Activated naive CD4-positive, alpha-beta T cell treated with anti-CD3 and anti-CD28 coated beads, Interleukin-2, amount 50 U/mL, for 24 hours (primary cell): Measurements from ENCODE around the gene ACBD5.
"Not testable (repeated sequence)": the region's sequence is repeated elsewhere in the genome, so short reads cannot be mapped to it uniquely, and the experiment has no call there.

Source experiments
- H3K27ac Mint-ChIP-seq: one replicate; pipeline ENCODE4 v1.8.0; 2021; ENCODE audit warnings: mild to moderate bottlenecking, mixed read lengths
- H3K27me3 Mint-ChIP-seq: one replicate; pipeline ENCODE4 v1.8.0; 2021; ENCODE audit warnings: mixed read lengths
- H3K36me3 Mint-ChIP-seq: one replicate; pipeline ENCODE4 v1.8.0; 2021; ENCODE audit warnings: mixed read lengths
- H3K4me1 Mint-ChIP-seq: one replicate; pipeline ENCODE4 v1.8.0; 2021; ENCODE audit warnings: mixed read lengths
- H3K4me3 Mint-ChIP-seq: one replicate; pipeline ENCODE4 v1.8.0; 2021; ENCODE audit warnings: mild to moderate bottlenecking, mixed read lengths
- H3K9me3 Mint-ChIP-seq: one replicate; pipeline ENCODE4 v1.8.0; 2021; ENCODE audit warnings: mixed read lengths

The ACBD5 gene

DNA sequence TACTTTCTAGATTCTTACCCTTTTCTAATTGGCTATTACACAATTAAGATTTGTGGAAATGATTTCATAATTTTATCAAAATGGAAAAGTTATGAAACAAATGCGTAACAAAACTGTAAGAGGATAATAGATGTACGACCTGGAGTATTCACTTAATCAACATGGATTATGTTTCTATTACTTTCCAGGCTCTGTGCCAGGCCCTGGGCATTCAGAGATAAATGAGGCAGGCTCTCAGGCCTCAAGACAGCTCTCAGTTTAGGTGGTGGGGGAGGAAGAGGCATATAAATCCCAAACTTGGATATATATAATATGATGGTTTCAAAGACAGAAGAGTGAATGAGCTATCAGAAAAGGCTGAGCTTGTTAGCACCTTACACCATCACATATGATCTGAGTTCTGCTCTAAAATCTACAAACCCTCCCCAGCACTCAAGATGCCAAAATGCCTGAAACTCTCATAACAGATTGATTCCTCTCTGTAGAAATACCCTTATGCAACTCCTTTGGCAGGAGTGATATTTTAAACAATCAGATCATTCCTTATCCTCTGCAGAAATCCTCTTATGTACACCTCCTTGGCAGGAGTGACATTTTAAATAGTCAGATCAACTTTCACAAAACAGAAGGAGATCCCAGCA is 42.5 kb downstream of the ACBD5 start:
- Mint-ChIP-seq H3K36me3 (peaks cover 4% of the 10 kb centered on the region), H3K27ac (no peak overlapping the region), H3K4me3 (no peak overlapping the region), H3K9me3 (no peaks in the 10 kb centered on the region), H3K4me1 (no peaks in the 10 kb centered on the region), H3K27me3 (no peaks in the 10 kb centered on the region)

DNA sequence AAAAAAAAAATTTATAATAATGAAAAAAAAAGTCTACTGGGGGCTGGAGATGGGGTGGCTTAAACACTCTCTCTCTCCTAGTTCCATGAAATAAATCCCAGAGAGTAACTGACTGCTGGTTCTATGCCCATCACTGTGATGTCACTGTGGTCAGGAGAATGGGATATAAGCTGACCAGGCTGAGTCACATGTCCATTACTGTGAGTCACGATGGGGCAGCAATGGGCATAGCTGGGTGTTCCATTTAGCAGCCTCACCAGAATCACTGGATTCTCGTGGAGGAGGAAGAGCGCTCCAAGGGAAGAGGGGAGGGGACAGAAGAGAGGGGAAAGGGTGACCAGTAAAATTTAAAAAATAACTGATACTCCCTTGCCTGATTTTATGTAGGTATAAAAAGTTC is 48.3 kb downstream of the ACBD5 start:
- H3K27ac Mint-ChIP-seq, result no peak overlapping the region
- no peaks in the 10 kb centered on the region for H3K4me1 Mint-ChIP-seq
- H3K27me3 Mint-ChIP-seq, result no peaks in the 10 kb centered on the region
- H3K9me3 Mint-ChIP-seq, result no peaks in the 10 kb centered on the region
- H3K4me3 Mint-ChIP-seq, result no peak overlapping the region
- peaks cover 3% of the 10 kb centered on the region for H3K36me3 Mint-ChIP-seq

DNA sequence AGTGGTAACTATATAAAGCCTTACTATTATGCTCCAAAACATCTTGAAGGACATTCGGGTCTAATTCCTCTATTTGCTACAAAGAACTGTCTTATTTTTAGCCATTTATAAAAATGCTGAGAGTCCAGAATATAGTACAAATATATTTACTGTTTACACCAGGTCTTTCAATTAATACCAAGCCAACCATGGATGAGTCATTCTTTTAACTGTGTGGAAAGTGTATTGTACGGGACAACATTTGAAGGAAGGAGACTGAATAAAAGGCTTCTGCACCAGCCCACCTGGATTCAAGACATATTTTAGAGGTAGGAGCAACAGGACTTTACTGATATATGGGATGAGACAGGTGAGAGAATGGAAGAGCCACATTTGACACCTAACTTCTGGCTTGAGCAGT is 50.1 kb downstream of the ACBD5 start:
- peaks cover 6% of the 10 kb centered on the region for H3K36me3 Mint-ChIP-seq
- no peaks in the 10 kb centered on the region for H3K27me3 Mint-ChIP-seq
- no peaks in the 10 kb centered on the region for H3K9me3 Mint-ChIP-seq
- no peaks in the 10 kb centered on the region for H3K4me1 Mint-ChIP-seq
- no peak overlapping the region for H3K27ac Mint-ChIP-seq
- no peak overlapping the region for H3K4me3 Mint-ChIP-seq

DNA sequence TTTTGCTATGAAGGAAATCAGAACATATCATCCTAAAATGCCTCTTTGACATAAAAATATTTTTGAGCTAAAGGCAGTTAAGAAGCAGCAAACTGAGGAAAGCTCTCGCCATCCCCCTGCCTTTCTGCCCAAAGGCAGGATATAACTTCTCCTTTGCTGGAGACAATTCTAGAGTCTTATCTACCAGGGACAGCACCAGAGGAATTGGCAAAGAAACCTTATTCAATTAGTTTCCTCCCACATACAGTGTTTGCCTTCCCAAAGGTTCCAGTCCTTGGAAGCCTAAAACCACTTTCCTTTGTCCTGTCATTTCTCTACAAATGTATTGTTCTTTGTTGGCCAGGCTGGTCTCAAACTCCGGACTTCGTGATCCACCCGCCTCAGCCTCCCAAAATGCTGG is 51.7 kb downstream of the ACBD5 start:
- H3K27ac Mint-ChIP-seq, result no peak overlapping the region
- no peaks in the 10 kb centered on the region for H3K4me1 Mint-ChIP-seq
- no peak overlapping the region for H3K4me3 Mint-ChIP-seq
- no peaks in the 10 kb centered on the region for H3K9me3 Mint-ChIP-seq
- no peaks in the 10 kb centered on the region for H3K27me3 Mint-ChIP-seq
- peaks cover 9% of the 10 kb centered on the region for H3K36me3 Mint-ChIP-seq

DNA sequence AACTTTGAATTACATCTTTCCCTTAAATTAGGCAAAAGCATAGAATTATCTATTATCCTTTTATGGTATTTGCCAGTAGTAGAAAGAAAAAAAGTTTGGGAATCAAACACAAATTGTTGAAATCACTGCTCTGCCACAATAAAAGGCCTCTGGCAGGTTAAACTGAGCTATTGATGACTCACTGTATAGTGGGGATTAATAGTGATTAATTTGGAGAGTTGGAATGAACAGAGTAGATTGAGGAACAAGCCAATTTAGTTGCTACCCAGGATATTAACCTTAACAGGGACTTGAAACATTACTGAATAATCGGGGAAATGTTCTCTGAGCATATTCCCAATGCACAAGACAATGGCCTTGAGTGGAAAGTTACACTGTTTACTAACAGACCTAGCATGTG is 52.3 kb downstream of the ACBD5 start:
- H3K36me3 Mint-ChIP-seq, result peaks cover 9% of the 10 kb centered on the region
- H3K9me3 Mint-ChIP-seq, result no peaks in the 10 kb centered on the region
- H3K27ac Mint-ChIP-seq, result no peak overlapping the region
- no peaks in the 10 kb centered on the region for H3K4me1 Mint-ChIP-seq
- no peak overlapping the region for H3K4me3 Mint-ChIP-seq
- H3K27me3 Mint-ChIP-seq, result no peaks in the 10 kb centered on the region

DNA sequence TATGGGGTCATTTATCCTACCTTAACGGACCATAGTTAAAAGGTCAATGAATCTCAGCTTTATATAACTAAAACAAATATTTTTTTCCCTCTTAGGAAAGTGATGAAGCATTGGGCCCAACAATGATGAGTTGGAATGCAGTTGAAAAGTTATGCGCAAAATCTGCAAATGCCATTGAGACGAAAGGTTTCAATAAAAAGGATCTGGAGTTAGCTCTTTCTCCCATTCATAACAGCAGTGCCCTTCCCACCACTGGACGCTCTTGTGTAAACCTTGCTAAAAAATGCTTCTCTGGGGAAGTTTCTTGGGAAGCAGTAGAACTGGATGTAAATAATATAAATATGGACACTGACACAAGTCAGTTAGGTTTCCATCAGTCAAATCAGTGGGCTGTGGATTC is 70.7 kb downstream of the ACBD5 start:
- Mint-ChIP-seq H3K9me3 (no peaks in the 10 kb centered on the region), H3K4me3 (no peak overlapping the region), H3K4me1 (peaks cover 8% of the 10 kb centered on the region), H3K27ac (no peak overlapping the region), H3K36me3 (peaks cover 10% of the 10 kb centered on the region), H3K27me3 (no peaks in the 10 kb centered on the region)

DNA sequence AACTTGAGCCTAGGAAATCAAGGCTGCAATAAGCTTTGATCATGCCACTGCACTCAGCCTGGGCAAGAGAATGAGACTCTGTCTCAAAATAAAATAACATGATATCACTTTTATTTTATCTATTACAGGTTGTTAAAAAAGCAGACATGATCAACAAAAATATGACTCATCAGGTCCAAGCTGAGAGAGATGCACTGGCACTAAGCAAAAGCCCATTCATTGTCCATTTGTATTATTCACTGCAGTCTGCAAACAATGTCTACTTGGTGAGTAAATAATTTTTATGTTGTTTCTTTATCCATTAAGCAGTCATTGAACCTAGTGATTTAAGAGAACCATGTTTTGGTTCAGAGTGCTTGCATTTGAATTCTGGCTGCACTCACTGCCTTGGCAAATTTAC is 82.2 kb downstream of the ACBD5 start:
- Mint-ChIP-seq H3K4me1 (peaks cover 22% of the 10 kb centered on the region), H3K4me3 (no peak overlapping the region), H3K27me3 (no peaks in the 10 kb centered on the region), H3K36me3 (peaks cover 11% of the 10 kb centered on the region), H3K9me3 (no peaks in the 10 kb centered on the region), H3K27ac (no peak overlapping the region)

DNA sequence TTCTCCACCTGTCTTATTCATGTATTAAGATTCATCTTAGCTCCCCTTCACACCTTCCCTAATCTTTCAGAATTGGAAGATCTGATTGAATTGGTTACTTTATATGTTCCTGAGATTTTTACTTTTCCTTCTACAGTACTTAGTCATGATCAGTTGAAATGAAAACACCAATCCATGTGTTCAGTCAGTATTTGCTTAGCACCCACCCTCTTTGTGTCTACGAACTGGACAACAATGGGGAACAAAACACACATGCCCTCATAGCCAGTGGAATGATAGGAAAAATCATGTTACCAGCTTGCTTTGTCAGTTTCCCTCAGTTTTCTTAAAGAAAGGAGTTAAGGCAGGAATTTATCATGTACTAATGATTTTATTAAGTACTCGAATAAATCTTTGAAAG is 83.4 kb downstream of the ACBD5 start:
- H3K36me3 Mint-ChIP-seq, result peaks cover 20% of the 10 kb centered on the region

DNA sequence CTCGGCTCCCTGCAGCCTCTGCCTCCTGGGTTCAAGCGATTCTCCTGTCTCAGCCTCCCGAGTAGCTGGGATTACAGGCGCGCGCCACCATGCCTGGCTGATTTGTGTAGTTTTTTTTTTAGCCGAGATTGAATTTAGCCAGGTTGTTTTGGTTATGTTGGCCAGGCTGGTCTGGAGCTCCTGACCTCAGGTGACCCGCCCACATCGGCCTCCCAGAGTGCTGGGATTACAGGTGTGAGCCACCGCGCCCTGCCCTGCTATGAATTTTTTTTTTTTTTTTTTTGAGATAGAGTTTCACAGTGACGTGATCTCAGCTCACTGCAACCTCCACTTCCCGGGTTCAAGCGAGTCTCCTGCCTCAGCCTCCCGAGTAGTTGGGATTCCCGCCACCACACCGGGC is 84.0 kb downstream of the ACBD5 start:
- Mint-ChIP-seq H3K36me3 (peaks cover 19% of the 10 kb centered on the region), H3K27ac (peak overlapping the region; percentile 99), H3K4me3 (peak overlapping the region; percentile 99), H3K4me1 (peaks cover 37% of the 10 kb centered on the region)
- not testable (repeated sequence) for H3K27me3 Mint-ChIP-seq, H3K9me3 Mint-ChIP-seq

More for the DNA sequence above, 83.4 kb downstream of the ACBD5 start:
- no peaks in the 10 kb centered on the region for H3K9me3 Mint-ChIP-seq
- peak overlapping the region; percentile 88 for H3K4me3 Mint-ChIP-seq
- H3K27me3 Mint-ChIP-seq, result no peaks in the 10 kb centered on the region
- H3K4me1 Mint-ChIP-seq, result peaks cover 32% of the 10 kb centered on the region
- H3K27ac Mint-ChIP-seq, result peak overlapping the region; percentile 81

DNA sequence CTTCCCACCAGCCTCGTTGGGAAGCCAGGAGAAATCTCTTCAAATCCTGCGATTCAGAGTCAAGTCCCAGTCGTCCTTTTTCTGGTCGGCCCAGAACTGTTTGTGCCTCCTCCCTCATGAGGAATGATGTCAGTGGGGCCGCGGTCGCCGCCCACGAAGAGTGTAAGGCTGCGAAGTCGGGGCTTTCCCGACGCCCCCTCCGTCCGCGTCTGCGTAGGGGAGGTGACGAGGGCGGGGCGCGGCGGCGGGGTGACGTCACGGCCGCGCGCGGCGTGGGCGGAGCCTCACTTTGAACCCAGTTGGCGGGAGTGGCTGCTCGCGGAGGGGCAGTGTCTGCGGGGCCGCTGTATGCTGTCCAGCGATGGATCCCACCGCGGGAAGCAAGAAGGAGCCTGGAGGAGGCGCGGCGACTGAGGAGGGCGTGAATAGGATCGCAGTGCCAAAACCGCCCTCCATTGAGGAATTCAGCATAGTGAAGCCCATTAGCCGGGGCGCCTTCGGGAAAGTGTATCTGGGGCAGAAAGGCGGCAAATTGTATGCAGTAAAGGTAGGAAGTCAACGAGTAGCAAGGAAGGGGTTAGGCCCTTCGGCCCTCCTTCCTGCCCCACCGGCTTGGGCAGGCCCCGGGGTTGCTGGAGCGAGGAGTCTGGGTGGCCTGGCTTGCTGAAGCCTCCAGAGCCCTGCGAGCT is 85.4 kb downstream of the ACBD5 start, which contains the start of gene MASTL:
MASTL (plus strand) TSS at position 287 of the 689 bp plus-strand sequence; CDS start at position 362, 75 bp downstream.
- Mint-ChIP-seq H3K4me3 (peak within 1 kb of the TSS; percentile 99), H3K27me3 (no peaks in the 10 kb centered on the region), H3K4me1 (peaks cover 46% of the 10 kb centered on the region), H3K36me3 (peaks cover 17% of the 10 kb centered on the region), H3K9me3 (no peaks in the 10 kb centered on the region), H3K27ac (peak within 1 kb of the TSS; percentile 99)

DNA sequence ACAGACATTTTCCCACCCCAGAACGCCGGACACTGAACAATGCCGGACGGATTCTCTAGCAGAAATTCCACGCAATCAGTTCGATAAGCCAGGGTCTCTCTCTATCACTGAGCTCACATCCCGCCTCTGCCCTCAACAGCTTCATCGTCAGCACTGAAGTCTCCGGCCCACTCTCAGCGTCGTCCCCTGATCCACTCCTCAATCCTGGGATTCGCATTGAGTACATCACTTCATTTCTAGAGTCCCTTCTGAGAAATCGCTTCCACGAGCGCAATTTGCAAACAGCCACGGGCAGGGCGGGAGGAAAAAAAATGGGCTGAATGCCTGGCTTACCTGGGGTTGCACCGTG is 86.8 kb downstream of the ACBD5 start:
- Mint-ChIP-seq H3K27ac (peak overlapping the region; percentile 99), H3K4me3 (peak overlapping the region; percentile 99), H3K36me3 (peaks cover 17% of the 10 kb centered on the region), H3K4me1 (peaks cover 53% of the 10 kb centered on the region), H3K27me3 (no peaks in the 10 kb centered on the region), H3K9me3 (no peaks in the 10 kb centered on the region)

DNA sequence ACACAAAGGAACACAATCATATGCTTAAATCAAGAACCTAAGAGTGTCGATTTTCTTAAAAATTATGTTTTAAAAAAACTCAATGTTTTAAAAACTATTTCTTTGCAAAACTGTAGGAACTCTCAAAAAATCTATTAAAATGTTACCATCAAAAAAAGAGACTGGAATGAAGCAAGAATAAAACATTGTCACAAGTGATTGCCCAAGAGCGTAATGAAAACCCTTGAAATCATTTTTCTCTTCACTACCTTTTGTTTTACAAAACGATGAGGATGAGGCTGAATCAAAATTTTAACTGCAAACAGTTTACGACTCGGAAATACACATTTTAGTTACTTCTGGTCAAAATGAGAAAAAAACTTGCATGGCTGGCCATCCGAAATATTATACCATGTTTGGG is 87.3 kb downstream of the ACBD5 start:
- H3K9me3 Mint-ChIP-seq, result no peaks in the 10 kb centered on the region
- peak overlapping the region; percentile 99 for H3K4me3 Mint-ChIP-seq
- peaks cover 17% of the 10 kb centered on the region for H3K36me3 Mint-ChIP-seq
- peaks cover 58% of the 10 kb centered on the region for H3K4me1 Mint-ChIP-seq
- peak overlapping the region; percentile 99 for H3K27ac Mint-ChIP-seq
- H3K27me3 Mint-ChIP-seq, result no peaks in the 10 kb centered on the region

DNA sequence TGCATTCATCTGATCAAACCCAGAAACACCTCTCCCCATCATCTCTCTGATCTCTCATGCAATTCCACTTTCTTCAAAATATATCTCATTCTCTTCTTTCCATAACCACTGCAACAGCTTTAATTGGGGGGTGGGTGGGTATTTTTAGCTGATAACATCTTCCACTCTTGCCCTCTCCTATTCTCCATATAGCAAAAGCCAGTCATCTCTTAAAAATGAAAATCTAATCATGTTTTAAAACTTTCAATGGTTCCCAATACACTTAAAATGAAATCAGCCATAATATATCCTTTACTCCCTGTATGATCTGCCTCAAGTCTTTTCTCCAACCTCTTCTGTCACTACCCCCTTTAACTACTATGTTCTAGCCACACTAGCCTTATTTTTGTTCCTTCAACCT is 87.9 kb downstream of the ACBD5 start:
- Mint-ChIP-seq H3K4me1 (peaks cover 56% of the 10 kb centered on the region), H3K27me3 (no peaks in the 10 kb centered on the region), H3K9me3 (no peaks in the 10 kb centered on the region), H3K27ac (peak overlapping the region; percentile 71), H3K36me3 (peaks cover 18% of the 10 kb centered on the region), H3K4me3 (peak overlapping the region; percentile 99)

DNA sequence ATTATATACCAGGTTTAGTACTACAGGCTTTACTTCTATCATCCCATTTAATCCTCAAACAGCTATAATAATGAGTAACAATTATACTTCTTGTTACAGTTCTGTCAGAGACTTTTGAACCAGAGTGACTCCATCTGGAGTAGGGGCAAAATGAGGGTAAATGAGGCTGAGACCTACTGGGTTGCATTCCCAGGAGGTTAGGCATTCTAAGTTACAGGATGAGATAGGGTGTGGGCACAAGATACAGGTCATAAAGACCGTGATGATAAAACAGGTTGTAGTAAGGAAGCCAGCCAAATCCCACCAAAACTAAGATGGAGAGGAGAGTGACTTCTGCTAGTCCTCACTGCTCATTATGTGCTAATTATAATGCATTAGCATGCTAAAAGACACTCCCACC is 90.3 kb downstream of the ACBD5 start:
- H3K27ac Mint-ChIP-seq, result no peak overlapping the region
- H3K27me3 Mint-ChIP-seq, result no peaks in the 10 kb centered on the region
- peak overlapping the region; percentile 37 for H3K4me3 Mint-ChIP-seq
- H3K4me1 Mint-ChIP-seq, result peaks cover 67% of the 10 kb centered on the region
- H3K36me3 Mint-ChIP-seq, result peaks cover 22% of the 10 kb centered on the region
- H3K9me3 Mint-ChIP-seq, result no peaks in the 10 kb centered on the region

DNA sequence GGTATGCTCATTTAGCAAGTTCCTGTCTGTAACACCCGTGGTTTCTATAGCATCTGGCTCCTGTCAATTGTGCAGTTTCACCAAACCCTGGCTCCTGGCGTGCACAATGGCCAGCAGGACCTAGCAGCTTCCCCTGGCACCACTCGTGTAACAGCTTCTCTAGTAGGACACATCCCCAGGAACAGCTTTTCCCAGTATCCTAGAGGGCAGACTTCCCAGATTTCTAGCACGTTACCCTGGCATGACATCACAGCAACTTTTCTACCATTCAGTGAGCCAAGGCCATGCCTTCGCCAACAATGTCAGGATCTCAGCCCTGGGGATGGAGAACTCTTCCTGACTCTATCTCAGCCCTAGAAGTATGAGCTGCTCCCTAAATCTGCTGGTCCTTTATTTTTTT is 92.9 kb downstream of the ACBD5 start:
- H3K36me3 Mint-ChIP-seq, result peaks cover 16% of the 10 kb centered on the region
- H3K9me3 Mint-ChIP-seq, result no peaks in the 10 kb centered on the region
- H3K27ac Mint-ChIP-seq, result no peak overlapping the region
- H3K4me3 Mint-ChIP-seq, result no peak overlapping the region
- H3K4me1 Mint-ChIP-seq, result peaks cover 59% of the 10 kb centered on the region
- no peaks in the 10 kb centered on the region for H3K27me3 Mint-ChIP-seq

DNA sequence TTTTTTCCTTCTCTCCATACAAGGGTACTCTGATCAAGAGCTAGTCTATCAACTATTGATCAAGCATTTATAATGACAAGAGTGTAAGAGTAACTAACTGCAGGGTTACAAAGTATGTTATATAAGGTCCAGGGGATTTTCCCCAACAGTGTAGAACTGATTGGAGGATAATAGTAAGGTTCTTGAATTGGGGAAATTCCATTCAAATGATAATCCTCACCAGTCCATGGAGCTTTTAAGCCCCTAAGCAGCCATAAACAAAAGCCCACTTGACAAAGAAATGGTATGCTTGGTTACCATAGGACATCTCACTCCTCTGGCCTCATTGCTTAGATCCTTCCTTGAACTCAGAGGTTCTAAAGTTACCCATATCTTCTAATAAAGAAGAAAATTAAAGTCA is 94.7 kb downstream of the ACBD5 start:
- Mint-ChIP-seq H3K36me3 (peaks cover 11% of the 10 kb centered on the region), H3K4me3 (no peak overlapping the region)

More for the DNA sequence above, 94.7 kb downstream of the ACBD5 start:
- no peaks in the 10 kb centered on the region for H3K9me3 Mint-ChIP-seq
- peaks cover 46% of the 10 kb centered on the region for H3K4me1 Mint-ChIP-seq
- no peaks in the 10 kb centered on the region for H3K27me3 Mint-ChIP-seq
- H3K27ac Mint-ChIP-seq, result peak overlapping the region; percentile 35
